Smooth muscle cell (in vitro differentiated cells): ENCODE data around the gene PRKCE. TPM values are rescaled to one million over a fixed set of nuclear protein-coding genes. Genes with fewer than 3 reads are reported as not detected.
A peak's percentile ranks its signal among the peaks of the same experiment; 100 is the strongest.

Experiments used
- DNase-seq: peaks from one replicate; lab custom pipeline; 2025; ENCODE audit not compliant: unreplicated experiment; lab: John Stamatoyannopoulos, UW
- H2AFZ ChIP-seq: fragments of 200-600 bp; sonication (generic); 2 replicates; pipeline ENCODE4 v1.6.0; 2016; ENCODE audit warnings: antibody characterized with exemption, low read depth, mild to moderate bottlenecking
- H3F3A ChIP-seq: fragments of 200-600 bp; sonication (generic); 2 replicates; pipeline ENCODE4 v1.6.0; 2017; ENCODE audit warnings: antibody characterized with exemption, low read depth
- H3K27ac ChIP-seq: fragments of 200-600 bp; sonication (generic); 2 replicates; pipeline ENCODE4 v1.5.1; 2016; ENCODE audit warnings: low read depth, mild to moderate bottlenecking
- H3K27me3 ChIP-seq: fragments of 200-600 bp; sonication (generic); 2 replicates; pipeline ENCODE4 v1.6.1; 2016; ENCODE audit warnings: low read depth, mild to moderate bottlenecking
- H3K36me3 ChIP-seq: fragments of 200-600 bp; sonication (generic); 2 replicates; pipeline ENCODE4 v1.5.1; 2016; ENCODE audit warnings: low read depth
- H3K4me1 ChIP-seq: fragments of 200-600 bp; sonication (generic); 2 replicates; pipeline ENCODE4 v1.5.1; 2016; ENCODE audit warnings: low read depth
- H3K4me2 ChIP-seq: fragments of 200-600 bp; sonication (generic); 2 replicates; pipeline ENCODE4 v1.6.0; 2016; ENCODE audit warnings: mild to moderate bottlenecking
- H3K4me3 ChIP-seq: fragments of 200-600 bp; sonication (generic); 2 replicates; pipeline ENCODE4 v1.5.1; 2016; ENCODE audit warnings: mild to moderate bottlenecking
- H3K79me2 ChIP-seq: fragments of 200-600 bp; sonication (generic); 2 replicates; pipeline ENCODE4 v1.6.0; 2016; ENCODE audit warnings: low read depth, mild to moderate bottlenecking
- H3K9ac ChIP-seq: fragments of 200-600 bp; sonication (generic); 2 replicates; pipeline ENCODE4 v1.6.0; 2016; ENCODE audit warnings: low read depth
- H3K9me3 ChIP-seq: fragments of 200-600 bp; sonication (generic); replicated peaks from 2 replicates; pipeline ENCODE4 v1.5.1; 2016; ENCODE audit warnings: low read depth
- H4K20me1 ChIP-seq: fragments of 200-600 bp; sonication (generic); 2 replicates; pipeline ENCODE4 v1.6.0; 2016; ENCODE audit warnings: low read depth
- CTCF ChIP-seq: fragments of 200-600 bp; sonication (generic); IDR thresholded peaks from 2 replicates; pipeline ENCODE4 v1.5.1; 2017; ENCODE audit warnings: borderline replicate concordance, mild to moderate bottlenecking, antibody characterized with exemption; ENCODE audit not compliant: insufficient read depth, poor library complexity, severe bottlenecking
- WGBS: methylation state at CpG from one replicate; pipeline ENCODE4 v1.1.7; 2016; ENCODE audit warnings: low lambda C conversion rate; 5-methylcytosine and 5-hydroxymethylcytosine counted together
- polyA plus RNA-seq: library from polyadenylated mRNA; unstranded; fragments of >200 nt; fragmentation: Nextera tagmentation; extraction: Ambion mirVana; gene quantifications from 2 replicates; pipeline ENCODE4 v1.2.1, GENCODE V29; 2016
- total RNA-seq: library from RNA; depleted of rRNA; stranded (reverse); fragments of >200 nt; gene quantifications from 2 replicates; pipeline ENCODE4 v1.2.3, GENCODE V29; 2014

PRKCE gene
- total and polyA plus RNA-seq, 2 experiments from 2014 or later: 20.6 to 29.1 TPM

- Histone ChIP-seq H3K9me3 (no peaks in the 10 kb centered on the region), H3K4me1 (peaks cover 40% of the 10 kb centered on the region)
- TF ChIP-seq CTCF: no peak
Observed at GRCh38 chr2:45941531-45942236, 290.2 kb downstream of the PRKCE start.

GRCh38 chr2:45942237-45942738 is 290.8 kb downstream of the PRKCE start:
- WGBS: 79% methylated on average over 9 of the region's 9 CpGs
- H3K36me3 ChIP-seq: no peaks in the 10 kb centered on the region
- no peak for TF ChIP-seq CTCF
- no peaks in the 10 kb centered on the region for H3K27me3 ChIP-seq
- H4K20me1 ChIP-seq: peaks cover 86% of the 10 kb centered on the region
- H3K9me3 ChIP-seq: no peaks in the 10 kb centered on the region
- H3F3A ChIP-seq: peaks cover 16% of the 10 kb centered on the region
- H3K4me1 ChIP-seq: peaks cover 40% of the 10 kb centered on the region
- H3K27ac ChIP-seq: no peak overlapping the region
- no peak overlapping the region for H2AFZ ChIP-seq
- no peak overlapping the region for H3K4me3 ChIP-seq
- no peak overlapping the region for H3K9ac ChIP-seq
- peaks cover 3% of the 10 kb centered on the region for H3K79me2 ChIP-seq
- DNase-seq: no peak
- H3K4me2 ChIP-seq: peak overlapping the region; percentile 76

More at GRCh38 chr2:45941531-45942236, 290.2 kb downstream of the PRKCE start:
- Histone ChIP-seq H4K20me1 (peaks cover 83% of the 10 kb centered on the region), H3K79me2 (peaks cover 3% of the 10 kb centered on the region), H3K4me3 (no peak overlapping the region), H3F3A (peaks cover 16% of the 10 kb centered on the region), H3K4me2 (peak overlapping the region; percentile 76), H3K9ac (no peak overlapping the region), H3K27ac (no peak overlapping the region), H3K27me3 (no peaks in the 10 kb centered on the region), H3K36me3 (no peaks in the 10 kb centered on the region), H2AFZ (no peak overlapping the region)
- 81% methylated on average over 6 of the region's 6 CpGs for WGBS
- DNase-seq: no peak

GRCh38 chr2:45943219-45944044 is 292.0 kb downstream of the PRKCE start:
- Histone ChIP-seq H3K79me2 (peaks cover 8% of the 10 kb centered on the region), H3F3A (peaks cover 4% of the 10 kb centered on the region), H3K9ac (peak overlapping the region; percentile 30), H3K4me3 (no peak overlapping the region), H4K20me1 (peaks cover 86% of the 10 kb centered on the region), H3K36me3 (no peaks in the 10 kb centered on the region), H3K9me3 (no peaks in the 10 kb centered on the region), H3K27me3 (no peaks in the 10 kb centered on the region), H3K4me1 (peaks cover 35% of the 10 kb centered on the region), H2AFZ (no peak overlapping the region), H3K4me2 (peak overlapping the region; percentile 76), H3K27ac (peak overlapping the region; percentile 74)
- no peak for DNase-seq
- WGBS: 61% methylated on average over 14 of the region's 14 CpGs
- TF ChIP-seq CTCF: no peak
